Stimulated activated naive CD8-positive, alpha-beta T cell treated with anti-CD3 and anti-CD28 coated beads, Interleukin-15, amount 100 ng/mL, for 72 hours (primary cell): ENCODE results near the gene C9orf152.
"Not testable (repeated sequence)": the region's sequence is repeated elsewhere in the genome, so short reads cannot be mapped to it uniquely, and the experiment has no call there.

Experiments used
- ATAC-seq: fragments of 150-1000 bp; cut with Tn5 transposase; 2 replicates; pipeline ENCODE4 v1.10.0; 2021; ENCODE audit warnings: mild to moderate bottlenecking, moderate library complexity
- DNase-seq, 2 donors: peaks; one replicate each; pipeline ENCODE4 v3.0.0; 2021 to 2022
- H3K27ac Mint-ChIP-seq, 2 donors: one replicate each; pipeline ENCODE4 v1.8.0; 2022; ENCODE audit warnings: mild to moderate bottlenecking in 2 of 2, mixed read lengths in 2 of 2, moderate library complexity in 2 of 2
- H3K27me3 Mint-ChIP-seq: one replicate; pipeline ENCODE4 v1.8.0; 2022; ENCODE audit warnings: mixed read lengths
- H3K4me1 Mint-ChIP-seq: one replicate; pipeline ENCODE4 v1.8.0; 2022; ENCODE audit warnings: mild to moderate bottlenecking, mixed read lengths
- H3K4me3 Mint-ChIP-seq, 2 donors: one replicate each; pipeline ENCODE4 v1.8.0; 2022; ENCODE audit warnings: mild to moderate bottlenecking in 2 of 2, mixed read lengths in 2 of 2, moderate library complexity in 1 of 2
- H3K9me3 Mint-ChIP-seq, 2 donors: one replicate each; pipeline ENCODE4 v1.8.0; 2022; ENCODE audit warnings: mixed read lengths in 2 of 2

Gene C9orf152

GRCh38 chr9:110208031-110208430 lies at the start of gene C9orf152:
Gene C9orf152, minus strand, starts transcription at chr9:110208159. Its CDS starts 580 bp downstream, at chr9:110207579.
- no peak for ATAC-seq

GRCh38 chr9:110257097-110257841 lies 49.3 kb upstream of the C9orf152 start:
- ATAC-seq, result peak; percentile 24
- H3K27me3 Mint-ChIP-seq, result no peaks in the 10 kb centered on the region
- H3K27ac Mint-ChIP-seq, result peak overlapping the region; percentile 89 to 97
- peak in 1 of 2 donors; percentile 12 for DNase-seq
- H3K9me3 Mint-ChIP-seq, result no peaks in the 10 kb centered on the region
- H3K4me1 Mint-ChIP-seq, result peaks cover 57% of the 10 kb centered on the region
- peak overlapping the region; percentile 93 to 96 for H3K4me3 Mint-ChIP-seq

More at GRCh38 chr9:110208031-110208430, at the start of gene C9orf152:
- Mint-ChIP-seq H3K4me3 (no peak within 1 kb of the TSS), H3K27me3 (peaks cover 15% of the 10 kb centered on the region), H3K9me3 (peaks cover 0 to 6% of the 10 kb centered on the region in 2 donors), H3K4me1 (no peaks in the 10 kb centered on the region), H3K27ac (peak within 1 kb of the TSS in 1 of 2 donors; percentile 39)
- DNase-seq, result no peak

- ATAC-seq (peak; percentile 83), DNase-seq (peak; percentile 82 to 86)
- H3K27ac Mint-ChIP-seq, result peak within 1 kb of the TSS; percentile 98 to 99
- peaks cover 57% of the 10 kb centered on the region for H3K4me1 Mint-ChIP-seq
- H3K4me3 Mint-ChIP-seq, result peak within 1 kb of the TSS; percentile 93 to 96
- H3K27me3 Mint-ChIP-seq, result no peaks in the 10 kb centered on the region
- no peaks in the 10 kb centered on the region for H3K9me3 Mint-ChIP-seq
Observed at GRCh38 chr9:110256380-110257096, 48.6 kb upstream of the C9orf152 start, which contains the start of gene TXN. Gene TXN, minus strand, starts transcription at chr9:110256507. Its CDS starts 72 bp downstream, at chr9:110256435.

GRCh38 chr9:110255463-110256379 lies 47.8 kb upstream of the C9orf152 start:
- Mint-ChIP-seq H3K27me3 (no peaks in the 10 kb centered on the region), H3K4me3 (peak overlapping the region; percentile 93 to 96), H3K9me3 (no peaks in the 10 kb centered on the region), H3K27ac (peak overlapping the region; percentile 98 to 99), H3K4me1 (peaks cover 57% of the 10 kb centered on the region)
- DNase-seq, result peak; percentile 40 to 62
- peak; percentile 47 for ATAC-seq

- ATAC-seq, result no peak
- peak overlapping the region; percentile 93 to 96 for H3K4me3 Mint-ChIP-seq
- no peaks in the 10 kb centered on the region for H3K27me3 Mint-ChIP-seq
- H3K9me3 Mint-ChIP-seq, result no peaks in the 10 kb centered on the region
- H3K27ac Mint-ChIP-seq, result peak overlapping the region; percentile 98 to 99
- peak in 1 of 2 donors; percentile 16 for DNase-seq
- peaks cover 57% of the 10 kb centered on the region for H3K4me1 Mint-ChIP-seq
Observed at GRCh38 chr9:110255034-110255462, 47.1 kb upstream of the C9orf152 start.

- peak overlapping the region in 1 of 2 donors; percentile 99 for H3K27ac Mint-ChIP-seq
- no peak for DNase-seq
- no peaks in the 10 kb centered on the region for H3K27me3 Mint-ChIP-seq
- no peaks in the 10 kb centered on the region for H3K9me3 Mint-ChIP-seq
- peaks cover 59% of the 10 kb centered on the region for H3K4me1 Mint-ChIP-seq
- H3K4me3 Mint-ChIP-seq, result peak overlapping the region; percentile 93 to 96
- ATAC-seq, result no peak
Observed at GRCh38 chr9:110254500-110254899, 46.5 kb upstream of the C9orf152 start.

- H3K4me3 Mint-ChIP-seq, result peak overlapping the region in 1 of 2 donors; percentile 24
- no peak overlapping the region for H3K27ac Mint-ChIP-seq
- ATAC-seq (no peak), DNase-seq (no peak)
- no peaks in the 10 kb centered on the region for H3K27me3 Mint-ChIP-seq
- peaks cover 46% of the 10 kb centered on the region for H3K4me1 Mint-ChIP-seq
- H3K9me3 Mint-ChIP-seq, result no peaks in the 10 kb centered on the region
Observed at GRCh38 chr9:110252509-110253139, 44.7 kb upstream of the C9orf152 start.

- peaks cover 38% of the 10 kb centered on the region for H3K4me1 Mint-ChIP-seq
- DNase-seq, ATAC-seq, H3K27ac Mint-ChIP-seq, H3K9me3 Mint-ChIP-seq, H3K4me3 Mint-ChIP-seq, H3K27me3 Mint-ChIP-seq: not testable (repeated sequence)
Observed at GRCh38 chr9:110251770-110252169, 43.8 kb upstream of the C9orf152 start.

- Mint-ChIP-seq H3K9me3 (no peaks in the 10 kb centered on the region), H3K27me3 (no peaks in the 10 kb centered on the region), H3K27ac (no peak overlapping the region), H3K4me3 (no peak overlapping the region), H3K4me1 (peaks cover 37% of the 10 kb centered on the region)
- no peak for DNase-seq
- ATAC-seq, result no peak
Observed at GRCh38 chr9:110251212-110251611, 43.3 kb upstream of the C9orf152 start.

GRCh38 chr9:110249603-110250002 lies 41.6 kb upstream of the C9orf152 start:
- peaks cover 29% of the 10 kb centered on the region for H3K4me1 Mint-ChIP-seq
- no peak for DNase-seq
- H3K27ac Mint-ChIP-seq, result peak overlapping the region in 1 of 2 donors; percentile 84
- H3K27me3 Mint-ChIP-seq, result no peaks in the 10 kb centered on the region
- no peak overlapping the region for H3K4me3 Mint-ChIP-seq
- no peaks in the 10 kb centered on the region for H3K9me3 Mint-ChIP-seq
- ATAC-seq, result no peak

- peaks cover 16% of the 10 kb centered on the region for H3K4me1 Mint-ChIP-seq
- DNase-seq, result no peak
- H3K27me3 Mint-ChIP-seq, result no peaks in the 10 kb centered on the region
- ATAC-seq, result no peak
- H3K27ac Mint-ChIP-seq, result peak overlapping the region in 1 of 2 donors; percentile 19
- H3K4me3 Mint-ChIP-seq, result no peak overlapping the region
- no peaks in the 10 kb centered on the region for H3K9me3 Mint-ChIP-seq
Observed at GRCh38 chr9:110248361-110248760, 40.4 kb upstream of the C9orf152 start.

- H3K27ac Mint-ChIP-seq, result no peak overlapping the region
Observed at GRCh38 chr9:110246214-110246613, 38.3 kb upstream of the C9orf152 start.

GRCh38 chr9:110244616-110245015 lies 36.7 kb upstream of the C9orf152 start:
- H3K9me3 Mint-ChIP-seq, result no peaks in the 10 kb centered on the region
- peaks cover 5% of the 10 kb centered on the region for H3K4me1 Mint-ChIP-seq
- DNase-seq (no peak), ATAC-seq (no peak)
- H3K27ac Mint-ChIP-seq, result no peak overlapping the region
- H3K4me3 Mint-ChIP-seq, result no peak overlapping the region
- no peaks in the 10 kb centered on the region for H3K27me3 Mint-ChIP-seq

More at GRCh38 chr9:110246214-110246613, 38.3 kb upstream of the C9orf152 start:
- no peak for ATAC-seq
- H3K4me1 Mint-ChIP-seq, result peaks cover 6% of the 10 kb centered on the region
- no peak overlapping the region for H3K4me3 Mint-ChIP-seq
- no peaks in the 10 kb centered on the region for H3K9me3 Mint-ChIP-seq
- no peak for DNase-seq
- no peaks in the 10 kb centered on the region for H3K27me3 Mint-ChIP-seq

GRCh38 chr9:110241858-110242321 lies 33.9 kb upstream of the C9orf152 start:
- DNase-seq, result no peak
- peak; percentile 43 for ATAC-seq
- Mint-ChIP-seq H3K4me3 (no peak overlapping the region), H3K27ac (no peak overlapping the region), H3K4me1 (no peaks in the 10 kb centered on the region), H3K27me3 (no peaks in the 10 kb centered on the region), H3K9me3 (no peaks in the 10 kb centered on the region)
